ENCODE results near the gene THRAP3. TPM values are rescaled to one million over a fixed set of nuclear protein-coding genes. Genes with fewer than 3 reads are reported as not detected.

Gene THRAP3, protein sequence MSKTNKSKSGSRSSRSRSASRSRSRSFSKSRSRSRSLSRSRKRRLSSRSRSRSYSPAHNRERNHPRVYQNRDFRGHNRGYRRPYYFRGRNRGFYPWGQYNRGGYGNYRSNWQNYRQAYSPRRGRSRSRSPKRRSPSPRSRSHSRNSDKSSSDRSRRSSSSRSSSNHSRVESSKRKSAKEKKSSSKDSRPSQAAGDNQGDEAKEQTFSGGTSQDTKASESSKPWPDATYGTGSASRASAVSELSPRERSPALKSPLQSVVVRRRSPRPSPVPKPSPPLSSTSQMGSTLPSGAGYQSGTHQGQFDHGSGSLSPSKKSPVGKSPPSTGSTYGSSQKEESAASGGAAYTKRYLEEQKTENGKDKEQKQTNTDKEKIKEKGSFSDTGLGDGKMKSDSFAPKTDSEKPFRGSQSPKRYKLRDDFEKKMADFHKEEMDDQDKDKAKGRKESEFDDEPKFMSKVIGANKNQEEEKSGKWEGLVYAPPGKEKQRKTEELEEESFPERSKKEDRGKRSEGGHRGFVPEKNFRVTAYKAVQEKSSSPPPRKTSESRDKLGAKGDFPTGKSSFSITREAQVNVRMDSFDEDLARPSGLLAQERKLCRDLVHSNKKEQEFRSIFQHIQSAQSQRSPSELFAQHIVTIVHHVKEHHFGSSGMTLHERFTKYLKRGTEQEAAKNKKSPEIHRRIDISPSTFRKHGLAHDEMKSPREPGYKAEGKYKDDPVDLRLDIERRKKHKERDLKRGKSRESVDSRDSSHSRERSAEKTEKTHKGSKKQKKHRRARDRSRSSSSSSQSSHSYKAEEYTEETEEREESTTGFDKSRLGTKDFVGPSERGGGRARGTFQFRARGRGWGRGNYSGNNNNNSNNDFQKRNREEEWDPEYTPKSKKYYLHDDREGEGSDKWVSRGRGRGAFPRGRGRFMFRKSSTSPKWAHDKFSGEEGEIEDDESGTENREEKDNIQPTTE
- 10 to 100 TPM; 27.4 to 32.2 TPM for total RNA-seq

DNA sequence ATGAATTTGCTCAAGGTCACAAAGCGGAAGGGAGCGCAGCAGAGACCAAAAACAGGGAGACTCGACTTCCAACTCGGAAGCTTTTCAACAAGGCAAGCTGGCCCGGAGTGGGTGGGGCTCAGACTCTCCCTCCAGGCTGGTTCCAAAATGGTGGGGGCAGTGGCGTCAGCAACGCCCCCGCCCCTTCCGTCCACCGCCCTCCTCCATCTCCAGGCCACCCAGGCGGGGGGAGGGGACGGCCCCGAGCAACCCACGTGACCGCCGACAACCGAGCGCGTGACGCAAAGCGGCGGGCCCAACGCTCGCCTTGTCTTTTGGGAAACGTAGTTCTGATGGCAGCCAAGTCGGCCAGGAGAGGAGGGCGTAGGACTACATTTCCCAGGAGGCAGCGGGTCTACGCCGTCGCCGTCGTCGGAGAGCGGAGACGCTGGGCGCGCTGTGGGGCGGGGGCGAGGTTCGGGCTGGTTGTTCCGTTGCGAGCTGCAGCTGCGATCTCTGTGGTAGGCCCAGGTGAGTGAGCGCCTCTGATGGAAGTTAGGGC lies at the start of gene THRAP3:
Gene THRAP3, plus strand, starts transcription at position 448 of the 541 bp plus-strand sequence. CDS start 58,121 bp downstream, outside the sequence.
- Histone ChIP-seq H3K4me1 (peaks cover 37% of the 10 kb centered on the region), H3K27ac (peak within 1 kb of the TSS; percentile 89 to 98 (median 96)), H3K4me3 (peak within 1 kb of the TSS; percentile 79 to 97), H3K36me3 (replicated peaks in 1 of 2; ENCODE audit: insufficient read depth in 1 of 2, low read depth in 2 of 2) (no peaks in the 10 kb centered on the region), H3K27me3 (no peaks in the 10 kb centered on the region), H3K9me3 (no peaks in the 10 kb centered on the region)
- peak; percentile 100 for DNase-seq
- TF ChIP-seq, protein P1, sequence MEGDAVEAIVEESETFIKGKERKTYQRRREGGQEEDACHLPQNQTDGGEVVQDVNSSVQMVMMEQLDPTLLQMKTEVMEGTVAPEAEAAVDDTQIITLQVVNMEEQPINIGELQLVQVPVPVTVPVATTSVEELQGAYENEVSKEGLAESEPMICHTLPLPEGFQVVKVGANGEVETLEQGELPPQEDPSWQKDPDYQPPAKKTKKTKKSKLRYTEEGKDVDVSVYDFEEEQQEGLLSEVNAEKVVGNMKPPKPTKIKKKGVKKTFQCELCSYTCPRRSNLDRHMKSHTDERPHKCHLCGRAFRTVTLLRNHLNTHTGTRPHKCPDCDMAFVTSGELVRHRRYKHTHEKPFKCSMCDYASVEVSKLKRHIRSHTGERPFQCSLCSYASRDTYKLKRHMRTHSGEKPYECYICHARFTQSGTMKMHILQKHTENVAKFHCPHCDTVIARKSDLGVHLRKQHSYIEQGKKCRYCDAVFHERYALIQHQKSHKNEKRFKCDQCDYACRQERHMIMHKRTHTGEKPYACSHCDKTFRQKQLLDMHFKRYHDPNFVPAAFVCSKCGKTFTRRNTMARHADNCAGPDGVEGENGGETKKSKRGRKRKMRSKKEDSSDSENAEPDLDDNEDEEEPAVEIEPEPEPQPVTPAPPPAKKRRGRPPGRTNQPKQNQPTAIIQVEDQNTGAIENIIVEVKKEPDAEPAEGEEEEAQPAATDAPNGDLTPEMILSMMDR (IDR thresholded peaks at IDR 0.05): peak in 1 of 7 experiments; percentile 15
- peak; percentile 94 to 99 (median 97) for TF ChIP-seq POLR2A (IDR thresholded peaks at IDR 0.05)
- peak; percentile 96 for ATAC-seq
- intact Hi-C loops (cut with DNase I): no loop called here
- WGBS, 2 donors: 1 to 3% methylated on average over 3 to 45 of the region's 45 CpGs

DNA sequence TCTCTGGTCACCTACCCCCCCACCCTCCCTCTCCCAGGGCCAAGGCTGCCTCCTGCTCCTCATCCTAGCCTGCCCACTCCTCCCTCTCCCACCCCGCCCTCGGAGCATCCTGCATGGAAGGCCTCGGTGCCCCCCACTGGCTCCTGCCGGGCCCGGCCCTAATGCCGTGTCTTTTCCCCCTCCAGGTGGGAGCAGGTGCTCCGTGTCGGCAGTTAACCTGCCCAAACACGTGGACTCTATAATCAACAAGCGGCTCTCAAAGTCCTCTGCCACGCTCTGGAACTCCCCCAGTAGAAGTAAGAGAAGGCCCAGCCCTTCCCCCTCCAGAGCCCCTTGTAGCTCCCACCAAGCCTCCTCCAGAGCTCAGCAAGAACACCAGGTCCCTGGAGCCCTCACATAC lies 49.5 kb upstream of the THRAP3 start:
- no peak for TF ChIP-seq POLR2A (IDR thresholded peaks at IDR 0.05)
- TF ChIP-seq, protein P1 (IDR thresholded peaks at IDR 0.05): no peak
- H3K36me3 ChIP-seq (replicated peaks in 1 of 2; ENCODE audit: insufficient read depth in 1 of 2, low read depth in 2 of 2): peaks cover 0 to 25% of the 10 kb centered on the region in 2 donors
- no peak overlapping the region for H3K4me3 ChIP-seq
- H3K9me3 ChIP-seq: no peaks in the 10 kb centered on the region
- no peaks in the 10 kb centered on the region for H3K27me3 ChIP-seq
- H3K27ac ChIP-seq: peak overlapping the region; percentile 32 to 58 (median 46)
- intact Hi-C loops (cut with DNase I): no loop called here
- H3K4me1 ChIP-seq: peaks cover 27% of the 10 kb centered on the region
- DNase-seq: no peak
- WGBS, 2 donors: 63 to 76% methylated on average over 11 of the region's 11 CpGs
- ATAC-seq: no peak

DNA sequence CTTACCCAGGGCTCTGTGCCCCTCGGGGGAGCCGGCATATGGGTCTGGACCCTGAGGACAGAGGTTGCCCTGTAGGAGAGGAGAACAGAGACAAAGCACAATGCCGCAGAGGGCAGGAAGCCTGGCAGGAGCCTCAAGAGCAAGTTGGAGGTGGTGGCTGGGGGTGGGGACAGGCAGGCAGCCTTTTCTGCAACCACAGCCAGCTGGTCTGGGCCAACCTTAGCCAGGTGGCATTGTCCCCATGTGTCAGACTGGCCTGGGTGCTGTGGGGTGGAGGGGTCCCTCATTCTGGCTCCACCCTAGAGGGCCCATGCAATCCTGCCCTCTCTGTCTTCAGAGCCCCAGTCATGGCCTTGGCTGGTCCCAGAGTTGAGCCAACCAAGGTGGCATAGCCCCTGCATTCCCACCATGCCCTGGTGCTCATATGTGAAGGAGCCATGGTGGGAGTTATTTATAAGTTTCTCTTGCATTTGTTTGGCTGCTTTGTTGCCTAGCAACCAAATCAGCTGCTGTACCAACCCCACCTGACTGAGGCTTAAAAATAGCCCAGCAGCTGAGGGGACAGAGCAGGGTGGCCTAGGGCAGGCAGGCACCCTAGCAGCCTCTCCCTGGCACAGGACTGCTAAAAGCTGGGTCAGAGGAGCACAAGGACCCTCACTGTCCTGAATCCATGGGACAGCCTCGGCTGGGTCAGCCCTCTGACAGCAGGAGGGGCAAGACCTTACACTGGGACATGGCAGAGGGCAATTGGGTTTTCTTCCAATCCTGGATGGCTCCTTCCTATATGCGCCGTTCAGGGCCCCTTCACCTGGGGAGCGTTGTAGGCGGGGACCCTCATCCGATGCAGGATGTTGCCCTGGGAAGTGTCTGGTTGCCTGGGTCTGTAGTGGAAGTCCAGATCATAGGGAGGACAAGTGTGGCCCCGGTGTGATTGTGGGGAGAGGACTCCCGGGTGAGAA lies 48.8 kb upstream of the THRAP3 start:
- Histone ChIP-seq H3K27ac (peak overlapping the region; percentile 32 to 58 (median 46)), H3K4me3 (no peak overlapping the region), H3K9me3 (no peaks in the 10 kb centered on the region), H3K4me1 (peaks cover 27% of the 10 kb centered on the region), H3K36me3 (replicated peaks in 1 of 2; ENCODE audit: insufficient read depth in 1 of 2, low read depth in 2 of 2) (peaks cover 0 to 28% of the 10 kb centered on the region in 2 donors), H3K27me3 (no peaks in the 10 kb centered on the region)
- TF ChIP-seq, protein P1 (IDR thresholded peaks at IDR 0.05): no peak
- no peak for TF ChIP-seq POLR2A (IDR thresholded peaks at IDR 0.05)
- intact Hi-C loops (cut with DNase I): no loop called here
- DNase-seq (peak; percentile 50 to 83 (median 73)), ATAC-seq (peak; percentile 47)
- WGBS, 2 donors: 76 to 82% methylated on average over 7 to 10 of the region's 11 CpGs

All from body of pancreas (tissue), 4 donors.